ENCODE measurements around the gene CAMK4.

DNA sequence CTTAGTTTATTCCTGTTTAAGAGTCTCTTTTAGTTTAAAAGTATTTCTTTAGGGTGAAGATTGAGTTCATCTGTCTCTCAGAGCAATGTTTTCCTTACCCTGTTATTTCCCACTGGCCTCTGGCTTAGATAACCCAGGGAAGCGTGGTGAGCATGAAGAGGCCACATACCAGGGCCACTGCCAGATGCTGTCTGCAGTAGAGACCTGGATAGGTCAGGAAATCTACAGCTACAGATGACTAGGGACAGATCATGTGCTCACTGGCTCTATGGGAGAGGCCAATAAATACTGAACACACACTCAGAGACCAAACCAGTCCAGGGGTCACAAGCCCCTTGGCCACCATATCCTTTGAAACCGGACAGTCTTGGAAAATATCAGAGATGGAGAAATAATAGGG is 136.0 kb downstream of the CAMK4 start:
- TF ChIP-seq CTCF (IDR thresholded peaks at IDR 0.05): no peak
- TF ChIP-seq POLR2A (IDR thresholded peaks at IDR 0.05): no peak
